NCI-H345 treated with DMSO at 0.1 percent for 48 hours (cell line): Measurements from ENCODE around the gene RPL10.
A peak's percentile ranks its signal among the peaks of the same experiment; 100 is the strongest.

Experiments
- DNase-seq: peaks from one replicate; lab custom pipeline; 2025; ENCODE audit not compliant: unreplicated experiment; lab: John Stamatoyannopoulos, UW

The RPL10 gene

GRCh38 chrX:154428176-154429171, 30.3 kb downstream of the RPL10 start, which contains the start of gene ATP6AP1:
TSS of gene ATP6AP1 (plus strand) at chrX:154428677. CDS start at chrX:154428693, 16 bp downstream.
- DNase-seq = peak; percentile 76

GRCh38 chrX:154429711-154430110, 31.5 kb downstream of the RPL10 start:
- DNase-seq = no peak

- no peak for DNase-seq
Observed at GRCh38 chrX:154430479-154430878, 32.3 kb downstream of the RPL10 start.

GRCh38 chrX:154430916-154431315, 32.7 kb downstream of the RPL10 start:
- no peak for DNase-seq

- no peak for DNase-seq
Observed at GRCh38 chrX:154431341-154431740, 33.2 kb downstream of the RPL10 start.

- no peak for DNase-seq
Observed at GRCh38 chrX:154432210-154432609, 34.0 kb downstream of the RPL10 start.

GRCh38 chrX:154433605-154434004, 35.4 kb downstream of the RPL10 start:
- no peak for DNase-seq

GRCh38 chrX:154434394-154435168, 36.4 kb downstream of the RPL10 start:
- DNase-seq = no peak

GRCh38 chrX:154435171-154435733, 37.1 kb downstream of the RPL10 start:
- DNase-seq = no peak

GRCh38 chrX:154436374-154436982, 38.3 kb downstream of the RPL10 start:
- DNase-seq = peak; percentile 4

GRCh38 chrX:154436983-154437752, 39.0 kb downstream of the RPL10 start, which contains the start of gene GDI1:
TSS of gene GDI1 (plus strand) at chrX:154437154. CDS start at chrX:154437255, 101 bp downstream.
- DNase-seq = no peak

- no peak for DNase-seq
Observed at GRCh38 chrX:154437971-154438893, 40.1 kb downstream of the RPL10 start.

- DNase-seq = no peak
Observed at GRCh38 chrX:154439841-154440240, 41.7 kb downstream of the RPL10 start.

GRCh38 chrX:154440623-154441357, 42.6 kb downstream of the RPL10 start:
- DNase-seq = no peak

- no peak for DNase-seq
Observed at GRCh38 chrX:154441564-154441963, 43.4 kb downstream of the RPL10 start.

- DNase-seq = no peak
Observed at GRCh38 chrX:154441984-154442707, 44.0 kb downstream of the RPL10 start.

- no peak for DNase-seq
Observed at GRCh38 chrX:154443479-154443910, 45.3 kb downstream of the RPL10 start.
